NCI-H2107 (cell line): ENCODE results near the gene A1BG.
"Not testable (repeated sequence)": the region's sequence is repeated elsewhere in the genome, so short reads cannot be mapped to it uniquely, and the experiment has no call there.

Source experiments
- DNase-seq: peaks from one replicate; lab custom pipeline; 2025; lab: John Stamatoyannopoulos, UW

Gene A1BG

GRCh38 chr19:58334691-58335249, 18.5 kb downstream of the A1BG start:
- no peak for DNase-seq

- DNase-seq: no peak
These were observed 20.6 kb downstream of the A1BG start for GRCh38 chr19:58332697-58333096.

GRCh38 chr19:58330458-58330857, 22.8 kb downstream of the A1BG start:
- DNase-seq: no peak

GRCh38 chr19:58328999-58329398, 24.3 kb downstream of the A1BG start:
- DNase-seq: no peak

GRCh38 chr19:58326914-58327726, 26.2 kb downstream of the A1BG start, which contains the start of gene ZSCAN22:
ZSCAN22 (plus strand) TSS chr19:58326994; CDS start chr19:58334803, 7,809 bp downstream.
- DNase-seq: peak; percentile 94

- DNase-seq: no peak
These were observed 26.8 kb downstream of the A1BG start for GRCh38 chr19:58326501-58326913.

GRCh38 chr19:58325311-58326022, 27.8 kb downstream of the A1BG start:
- no peak for DNase-seq

GRCh38 chr19:58319241-58319640, 34.1 kb downstream of the A1BG start:
- DNase-seq: no peak

- no peak for DNase-seq
These were observed 35.0 kb downstream of the A1BG start for GRCh38 chr19:58318297-58318696.

- no peak for DNase-seq
These were observed 35.7 kb downstream of the A1BG start for GRCh38 chr19:58317476-58318072.

- DNase-seq: no peak
These were observed 37.7 kb downstream of the A1BG start for GRCh38 chr19:58315580-58315979.

GRCh38 chr19:58311345-58311865, 41.9 kb downstream of the A1BG start:
- DNase-seq: no peak

- not testable (repeated sequence) for DNase-seq
These were observed 42.6 kb downstream of the A1BG start for GRCh38 chr19:58310685-58311084.

- no peak for DNase-seq
These were observed 45.6 kb downstream of the A1BG start for GRCh38 chr19:58307736-58308135.

- DNase-seq: no peak
These were observed 47.4 kb downstream of the A1BG start for GRCh38 chr19:58305932-58306323.

GRCh38 chr19:58305065-58305931, 48.0 kb downstream of the A1BG start, which contains the start of gene ERVK3-1:
ERVK3-1 (plus strand) TSS chr19:58305377; CDS start chr19:58312169, 6,792 bp downstream.
- peak; percentile 96 for DNase-seq

GRCh38 chr19:58304748-58305064, 48.6 kb downstream of the A1BG start:
- DNase-seq: no peak

GRCh38 chr19:58304255-58304654, 49.0 kb downstream of the A1BG start:
- no peak for DNase-seq

- DNase-seq: no peak
These were observed 52.7 kb downstream of the A1BG start for GRCh38 chr19:58300620-58301019.

- DNase-seq: no peak
These were observed 57.2 kb downstream of the A1BG start for GRCh38 chr19:58296104-58296503.
